SK-N-MC (cell line): ENCODE data around the gene CD19.

ENCODE experiments used
- DNase-seq: peaks from one replicate; pipeline ENCODE4 v3.0.0-alpha.2; 2011; ENCODE audit warnings: low read depth, low spot score
- H3K27ac ChIP-seq: fragments of 200-600 bp; sonication (generic); 2 replicates; pipeline ENCODE4 v1.5.1; 2016; ENCODE audit warnings: mixed run types
- H3K36me3 ChIP-seq: fragments of 200-600 bp; sonication (generic); 2 replicates; pipeline ENCODE4 v1.6.1; 2017; ENCODE audit warnings: antibody characterized with exemption, low read length, mixed read lengths; ENCODE audit not compliant: insufficient read depth
- H3K4me3 ChIP-seq: fragments of 200-600 bp; sonication (generic); 2 replicates; pipeline ENCODE4 v1.5.1; 2016
- H3K9ac ChIP-seq: fragments of 200-600 bp; sonication (generic); 2 replicates; pipeline ENCODE4 v1.8.0; 2017; ENCODE audit warnings: mixed run types, mixed read lengths; ENCODE audit not compliant: insufficient read length
- H3K9me3 ChIP-seq: fragments of 200-600 bp; sonication (generic); 2 replicates; pipeline ENCODE4 v1.6.1; 2017; ENCODE audit warnings: low read depth, mild to moderate bottlenecking, antibody characterized with exemption, low read length, moderate library complexity, mixed read lengths
- EZH2 ChIP-seq: fragments of 200-600 bp; sonication (generic); IDR thresholded peaks from one replicate; pipeline ENCODE4 v1.6.1; 2017; ENCODE audit warnings: antibody characterized with exemption
- FOXP2 ChIP-seq: optimal IDR thresholded peaks from 2 replicates; pipeline ENCODE3; 2011; ENCODE audit warnings: mild to moderate bottlenecking, moderate library complexity; ENCODE audit not compliant: insufficient read depth; ENCODE audit errors: extremely low read length, control extremely low read depth
- POLR2AphosphoS5 ChIP-seq: IDR thresholded peaks from 2 replicates; pipeline ENCODE4 v1.6.1; 2012; ENCODE audit warnings: mild to moderate bottlenecking, low read depth, low read length, borderline replicate concordance

CD19 gene

GRCh38 chr16:28904363-28904762 is 27.4 kb upstream of the CD19 start:
- Histone ChIP-seq H3K27ac (no peak overlapping the region), H3K9me3 (no peaks in the 10 kb centered on the region), H3K36me3 (no peaks in the 10 kb centered on the region), H3K9ac (no peak overlapping the region), H3K4me3 (no peak overlapping the region)
- no peak for DNase-seq
- TF ChIP-seq FOXP2, result no peak
- no peak for TF ChIP-seq POLR2AphosphoS5
- TF ChIP-seq EZH2, result no peak

DNA sequence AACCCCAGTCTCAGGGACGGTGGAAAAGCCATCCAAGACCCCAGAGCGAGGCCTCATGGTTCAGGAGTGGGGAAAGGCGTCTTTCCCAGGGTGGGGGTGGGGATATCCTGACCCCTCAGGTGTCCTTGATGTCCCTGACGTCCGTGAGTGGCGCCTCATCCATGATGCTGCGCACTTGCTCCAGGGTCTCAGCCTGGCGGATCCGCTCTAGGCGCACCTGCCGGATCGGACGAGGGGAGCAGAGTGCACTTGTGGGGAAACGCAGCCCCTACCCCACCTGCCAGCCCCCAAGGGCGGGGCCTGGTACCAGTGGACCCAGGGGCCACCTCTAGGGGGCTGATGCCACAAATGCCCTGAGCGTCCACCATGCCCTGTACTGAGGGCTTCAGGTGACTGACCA is 26.9 kb upstream of the CD19 start:
- Histone ChIP-seq H3K27ac (no peak overlapping the region), H3K36me3 (no peaks in the 10 kb centered on the region), H3K4me3 (no peak overlapping the region), H3K9me3 (no peaks in the 10 kb centered on the region), H3K9ac (no peak overlapping the region)
- DNase-seq, result no peak
- no peak for TF ChIP-seq POLR2AphosphoS5

DNA sequence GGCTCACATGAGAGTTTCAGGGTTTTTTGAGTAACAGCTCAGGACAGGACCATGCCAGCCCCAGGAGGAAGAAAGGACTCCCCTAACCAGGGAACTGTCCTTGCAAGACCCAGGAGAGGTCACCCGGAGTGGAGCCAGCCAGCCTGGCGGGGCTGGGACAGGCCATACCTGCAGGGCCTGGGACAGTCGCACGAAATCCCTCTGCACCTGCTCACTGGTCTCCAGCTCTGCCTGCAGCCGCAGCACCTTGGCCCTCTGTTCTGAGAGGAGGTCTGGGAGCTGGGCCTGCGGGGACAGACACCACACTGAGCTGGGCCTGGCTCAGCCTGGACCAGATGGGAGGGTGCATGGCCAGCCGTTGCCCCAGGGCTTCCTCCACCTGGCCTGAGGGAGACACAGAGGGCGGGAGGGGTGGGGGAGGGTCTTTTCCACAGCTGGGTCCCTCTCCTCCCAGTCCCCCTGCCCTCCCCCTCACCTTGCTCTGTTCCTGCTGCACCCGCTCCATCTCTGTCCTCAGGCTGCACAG is 26.5 kb upstream of the CD19 start:
- Histone ChIP-seq H3K4me3 (no peak overlapping the region), H3K9ac (no peak overlapping the region), H3K9me3 (no peaks in the 10 kb centered on the region), H3K36me3 (no peaks in the 10 kb centered on the region), H3K27ac (no peak overlapping the region)
- no peak for TF ChIP-seq FOXP2
- no peak for TF ChIP-seq POLR2AphosphoS5
- no peak for TF ChIP-seq EZH2
- no peak for DNase-seq

DNA sequence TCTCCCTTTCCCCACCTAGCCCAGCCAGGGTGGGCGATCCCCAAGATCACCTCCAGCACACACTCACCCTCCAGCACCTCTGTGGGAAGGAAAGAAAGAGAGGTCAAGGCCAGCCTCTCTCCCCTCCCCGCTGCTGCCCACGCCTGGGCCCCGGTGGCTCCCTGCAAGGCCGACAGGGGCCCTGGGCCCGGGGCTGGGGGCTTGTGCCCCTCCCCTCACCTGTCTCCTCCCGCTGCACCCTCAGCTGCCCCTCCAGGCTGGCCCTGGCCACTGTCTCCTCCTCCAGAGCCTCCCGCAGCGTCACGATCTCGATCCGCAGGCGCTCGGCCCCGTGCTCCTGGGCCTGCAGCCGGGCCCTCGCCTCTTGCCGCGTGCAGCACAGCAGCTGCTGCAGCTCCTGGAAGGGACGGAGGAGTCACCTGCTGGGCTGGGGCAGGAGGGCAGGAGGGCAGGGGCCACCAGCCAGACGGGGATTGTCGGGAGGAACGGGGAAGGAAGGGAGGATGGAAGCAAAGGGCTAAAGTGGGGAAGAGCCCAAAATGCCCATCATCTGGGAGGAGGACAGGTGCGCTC is 25.9 kb upstream of the CD19 start:
- Histone ChIP-seq H3K9ac (no peak overlapping the region), H3K36me3 (no peaks in the 10 kb centered on the region), H3K9me3 (no peaks in the 10 kb centered on the region), H3K27ac (no peak overlapping the region), H3K4me3 (no peak overlapping the region)
- TF ChIP-seq FOXP2 (no peak), EZH2 (no peak), POLR2AphosphoS5 (no peak)
- DNase-seq, result no peak

GRCh38 chr16:28910086-28911031 is 21.4 kb upstream of the CD19 start:
- H3K36me3 ChIP-seq, result no peaks in the 10 kb centered on the region
- H3K27ac ChIP-seq, result no peak overlapping the region
- DNase-seq, result no peak
- TF ChIP-seq POLR2AphosphoS5, result no peak
- TF ChIP-seq FOXP2, result no peak
- no peak for TF ChIP-seq EZH2
- H3K4me3 ChIP-seq, result no peak overlapping the region
- no peaks in the 10 kb centered on the region for H3K9me3 ChIP-seq
- H3K9ac ChIP-seq, result no peak overlapping the region

GRCh38 chr16:28912558-28912957 is 19.2 kb upstream of the CD19 start:
- H3K36me3 ChIP-seq, result no peaks in the 10 kb centered on the region
- TF ChIP-seq EZH2, result no peak
- H3K9me3 ChIP-seq, result no peaks in the 10 kb centered on the region
- H3K4me3 ChIP-seq, result no peak overlapping the region
- no peak overlapping the region for H3K27ac ChIP-seq
- DNase-seq, result no peak
- H3K9ac ChIP-seq, result no peak overlapping the region

DNA sequence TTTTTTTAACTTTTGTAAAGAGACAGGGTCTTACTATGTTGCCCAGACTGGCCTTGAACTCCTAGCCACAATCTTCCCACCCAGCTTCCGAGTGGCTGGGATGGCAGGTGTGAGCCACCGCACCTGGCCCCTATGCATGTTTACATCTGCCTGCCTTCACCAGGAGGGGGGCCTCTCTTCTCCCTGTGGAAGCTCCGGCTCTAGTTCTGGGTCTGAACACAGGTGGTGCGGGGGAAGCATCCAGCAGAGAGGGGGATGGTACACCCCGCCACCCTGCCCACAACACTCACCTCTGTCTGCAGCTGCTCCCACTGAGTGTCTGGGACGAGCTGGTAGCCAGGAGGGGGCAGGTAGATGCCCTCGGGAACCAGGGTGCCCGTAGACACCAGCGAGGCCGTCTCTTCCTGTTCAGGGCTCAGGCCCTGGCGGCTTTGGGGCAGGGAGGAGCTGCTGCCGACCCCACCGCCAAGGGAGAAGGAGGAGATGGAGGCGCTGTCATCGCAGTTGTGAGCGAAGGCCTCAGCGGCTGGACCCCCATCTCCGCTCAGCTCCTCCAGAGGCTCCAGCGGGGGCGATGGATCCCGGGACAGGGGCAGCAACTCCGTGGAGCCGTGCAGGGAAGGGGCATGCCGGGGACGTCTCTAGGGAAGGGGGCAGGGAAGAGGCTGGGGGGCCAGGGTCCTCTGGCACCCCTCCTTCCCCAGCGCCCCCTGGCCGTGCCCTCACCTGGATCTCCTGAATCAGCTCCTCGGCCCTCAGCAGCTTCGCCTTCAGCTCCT is 17.6 kb upstream of the CD19 start:
- Histone ChIP-seq H3K36me3 (no peaks in the 10 kb centered on the region), H3K27ac (no peak overlapping the region)
- no peak for DNase-seq

DNA sequence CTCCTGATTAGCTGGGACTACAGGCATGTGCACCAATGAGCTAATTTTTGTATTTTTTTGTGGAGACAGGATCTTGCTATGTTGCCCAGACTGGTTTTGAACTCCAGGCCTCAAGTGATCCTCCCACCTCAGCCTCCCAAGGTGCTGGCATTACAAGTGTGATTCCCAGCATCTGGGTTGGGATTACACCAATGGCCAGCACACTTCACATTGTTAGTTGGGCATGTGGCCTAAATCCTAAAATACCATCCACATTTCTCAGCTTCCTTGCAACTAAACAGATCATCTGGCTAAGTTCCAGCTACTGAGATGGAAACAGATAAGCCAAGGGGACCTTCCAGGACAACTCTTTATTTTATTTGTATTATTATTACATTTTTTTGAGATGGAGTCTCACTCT is 16.6 kb upstream of the CD19 start:
- H3K4me3 ChIP-seq, result no peak overlapping the region
- H3K27ac ChIP-seq, result no peak overlapping the region
- no peak for DNase-seq
- H3K36me3 ChIP-seq, result no peaks in the 10 kb centered on the region
- H3K9me3 ChIP-seq, result no peaks in the 10 kb centered on the region
- H3K9ac ChIP-seq, result no peak overlapping the region
- TF ChIP-seq EZH2, result no peak
- TF ChIP-seq FOXP2, result no peak
- no peak for TF ChIP-seq POLR2AphosphoS5

More for the DNA sequence above, 17.6 kb upstream of the CD19 start:
- no peak overlapping the region for H3K9ac ChIP-seq
- TF ChIP-seq FOXP2, result no peak
- no peak for TF ChIP-seq EZH2
- no peak for TF ChIP-seq POLR2AphosphoS5
- no peak overlapping the region for H3K4me3 ChIP-seq
- no peaks in the 10 kb centered on the region for H3K9me3 ChIP-seq
